Measurements from ENCODE around the gene CCDC28B.

- TF ChIP-seq CTCF (IDR thresholded peaks at IDR 0.05) (no peak), POLR2A (IDR thresholded peaks at IDR 0.05) (no peak)
These were observed 18.8 kb upstream of the CCDC28B start for GRCh38 chr1:32181563-32181962.
